NK-92 (cell line): ENCODE results near the gene GYPA.
"Not testable (repeated sequence)": the region's sequence is repeated elsewhere in the genome, so short reads cannot be mapped to it uniquely, and the experiment has no call there.

ENCODE experiments used
- DNase-seq: peaks from one replicate; lab custom pipeline; 2025; ENCODE audit not compliant: unreplicated experiment; lab: John Stamatoyannopoulos, UW

GYPA gene

GRCh38 chr4:144129336-144129875 lies 11.1 kb downstream of the GYPA start:
- DNase-seq, result not testable (repeated sequence)

- DNase-seq, result not testable (repeated sequence)
These were observed 11.7 kb downstream of the GYPA start for GRCh38 chr4:144128709-144129320.

- DNase-seq, result not testable (repeated sequence)
These were observed 15.4 kb downstream of the GYPA start for GRCh38 chr4:144125109-144125508.

- not testable (repeated sequence) for DNase-seq
These were observed 16.4 kb downstream of the GYPA start for GRCh38 chr4:144123982-144124635.

- DNase-seq, result not testable (repeated sequence)
These were observed 17.2 kb downstream of the GYPA start for GRCh38 chr4:144123269-144123668.

GRCh38 chr4:144119752-144120151 lies 20.8 kb downstream of the GYPA start:
- not testable (repeated sequence) for DNase-seq

GRCh38 chr4:144115519-144115918 lies 25.0 kb downstream of the GYPA start:
- no peak for DNase-seq

GRCh38 chr4:144113546-144113945 lies 27.0 kb downstream of the GYPA start:
- DNase-seq, result no peak

- no peak for DNase-seq
These were observed 35.9 kb downstream of the GYPA start for GRCh38 chr4:144104509-144105130.

- not testable (repeated sequence) for DNase-seq
These were observed 42.7 kb downstream of the GYPA start for GRCh38 chr4:144097776-144098175.

- not testable (repeated sequence) for DNase-seq
These were observed 46.5 kb downstream of the GYPA start for GRCh38 chr4:144093995-144094394.

GRCh38 chr4:144091181-144091580 lies 49.3 kb downstream of the GYPA start:
- not testable (repeated sequence) for DNase-seq

- DNase-seq, result no peak
These were observed 49.8 kb downstream of the GYPA start for GRCh38 chr4:144090744-144091143.

- DNase-seq, result not testable (repeated sequence)
These were observed 58.5 kb downstream of the GYPA start for GRCh38 chr4:144082053-144082452.

- not testable (repeated sequence) for DNase-seq
These were observed 60.4 kb downstream of the GYPA start for GRCh38 chr4:144080135-144080534.

GRCh38 chr4:144078746-144079145 lies 61.8 kb downstream of the GYPA start:
- not testable (repeated sequence) for DNase-seq

- DNase-seq, result not testable (repeated sequence)
These were observed 79.0 kb downstream of the GYPA start for GRCh38 chr4:144061556-144061955.

GRCh38 chr4:144060234-144060859 lies 80.2 kb downstream of the GYPA start:
- not testable (repeated sequence) for DNase-seq
